ENCODE results near the gene VPS52. TPM values are rescaled to one million over a fixed set of nuclear protein-coding genes. Genes with fewer than 3 reads are reported as not detected.

VPS52 gene
- total RNA-seq, 6 donors from 2014 or later = 30.1 to 170 (median 45.8) TPM

DNA sequence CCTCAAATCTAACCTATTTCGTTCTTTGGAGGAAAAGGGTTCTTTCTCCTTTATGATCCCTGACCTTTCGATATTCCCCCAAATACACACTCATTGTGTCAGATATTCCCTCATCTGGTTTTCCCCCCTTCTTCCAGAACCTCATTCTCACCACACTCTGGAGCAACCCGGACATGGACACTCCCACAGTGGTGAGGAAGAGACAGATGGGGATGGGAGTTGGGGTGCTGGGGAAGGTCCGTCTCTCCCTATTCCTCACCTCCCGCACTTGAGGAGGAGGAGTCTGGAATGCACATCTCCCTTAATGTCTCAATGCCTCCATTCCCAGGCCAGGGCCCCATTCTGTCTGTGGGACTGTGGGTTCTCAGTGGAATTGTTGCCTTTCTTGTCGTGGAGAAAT, 69.7 kb downstream of the VPS52 start:
- no peaks in the 10 kb centered on the region for H3K9me3 ChIP-seq
- peaks cover 12 to 30% (median 21%) of the 10 kb centered on the region in 4 donors for H3K36me3 ChIP-seq
- peaks cover 51 to 74% (median 56%) of the 10 kb centered on the region in 4 donors for H3K4me1 ChIP-seq
- DNase-seq = no peak
- TF ChIP-seq EP300 (IDR thresholded peaks at IDR 0.05) = no peak
- TF ChIP-seq, protein P1, sequence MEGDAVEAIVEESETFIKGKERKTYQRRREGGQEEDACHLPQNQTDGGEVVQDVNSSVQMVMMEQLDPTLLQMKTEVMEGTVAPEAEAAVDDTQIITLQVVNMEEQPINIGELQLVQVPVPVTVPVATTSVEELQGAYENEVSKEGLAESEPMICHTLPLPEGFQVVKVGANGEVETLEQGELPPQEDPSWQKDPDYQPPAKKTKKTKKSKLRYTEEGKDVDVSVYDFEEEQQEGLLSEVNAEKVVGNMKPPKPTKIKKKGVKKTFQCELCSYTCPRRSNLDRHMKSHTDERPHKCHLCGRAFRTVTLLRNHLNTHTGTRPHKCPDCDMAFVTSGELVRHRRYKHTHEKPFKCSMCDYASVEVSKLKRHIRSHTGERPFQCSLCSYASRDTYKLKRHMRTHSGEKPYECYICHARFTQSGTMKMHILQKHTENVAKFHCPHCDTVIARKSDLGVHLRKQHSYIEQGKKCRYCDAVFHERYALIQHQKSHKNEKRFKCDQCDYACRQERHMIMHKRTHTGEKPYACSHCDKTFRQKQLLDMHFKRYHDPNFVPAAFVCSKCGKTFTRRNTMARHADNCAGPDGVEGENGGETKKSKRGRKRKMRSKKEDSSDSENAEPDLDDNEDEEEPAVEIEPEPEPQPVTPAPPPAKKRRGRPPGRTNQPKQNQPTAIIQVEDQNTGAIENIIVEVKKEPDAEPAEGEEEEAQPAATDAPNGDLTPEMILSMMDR (IDR thresholded peaks at IDR 0.05) = no peak
- TF ChIP-seq POLR2AphosphoS5 (IDR thresholded peaks at IDR 0.05) = no peak
- TF ChIP-seq POLR2A (IDR thresholded peaks at IDR 0.05) = no peak
- ATAC-seq (ENCODE audit: low FRiP score in 2 of 2) = no peak
- no peaks in the 10 kb centered on the region for H3K27me3 ChIP-seq
- H3K27ac ChIP-seq = peak overlapping the region in 2 of 4 donors; percentile 97 to 99
- WGBS, 2 donors = 82 to 91% methylated on average over 6 of the region's 6 CpGs
- peak overlapping the region in 3 of 4 donors; percentile 69 to 93 (median 85) for H3K4me3 ChIP-seq

- Histone ChIP-seq H3K36me3 (peaks cover 18 to 38% (median 29%) of the 10 kb centered on the region in 4 donors), H3K27ac (peak overlapping the region; percentile 97 to 99 (median 98)), H3K4me1 (peaks cover 49 to 70% (median 54%) of the 10 kb centered on the region in 4 donors), H3K4me3 (peak overlapping the region; percentile 69 to 93 (median 84)), H3K27me3 (no peaks in the 10 kb centered on the region), H3K9me3 (no peaks in the 10 kb centered on the region)
- WGBS, 2 donors = 0 to 7% methylated on average over 7 to 14 of the region's 14 CpGs
- DNase-seq (peak in 1 of 2 donors; percentile 84), ATAC-seq (ENCODE audit: low FRiP score in 2 of 2) (peak in 1 of 2 donors; percentile 1)
- TF ChIP-seq POLR2AphosphoS5 (IDR thresholded peaks at IDR 0.05) = no peak
- TF ChIP-seq, protein P1 (IDR thresholded peaks at IDR 0.05) = peak in 2 of 6 experiments; percentile 23 to 32
These were observed 70.5 kb downstream of the VPS52 start for GRCh38 chr6:33201147-33201545.

Small RNA genes within 50 kb of the gene (small RNA-seq; reads per million reads assigned to genes)
- 1.7 to 5.5 (median 4.2) reads per million in 4 donors for gene MIR219A1

Other genes with a start within 250 kb of the VPS52 start
- 100 to 1,000 TPM; 109 to 674 (median 399) TPM for gene HLA-DPA1, start 198.2 kb downstream of the VPS52 start, total RNA-seq
- gene HLA-DPB1, start 195.9 kb downstream of the VPS52 start, total RNA-seq = 100 to 1,000 TPM; 194 to 697 (median 373) TPM
- gene COL11A2, start 79.4 kb downstream of the VPS52 start, total RNA-seq = 1 to 10 TPM in 2 of 6 donors, under 1 TPM in 4; 0.20 to 2.1 (median 0.74) TPM
- gene RXRB, start 71.2 kb downstream of the VPS52 start, total RNA-seq = 10 to 100 TPM; 19.3 to 67.1 (median 48.4) TPM
- gene SLC39A7, start 71.0 kb downstream of the VPS52 start, total RNA-seq = 100 to 1,000 TPM in 2 of 6 donors, 10 to 100 TPM in 4; 37.7 to 104 (median 86.7) TPM
- gene HSD17B8, start 67.2 kb downstream of the VPS52 start, total RNA-seq = 10 to 100 TPM in 5 of 6 donors, 1 to 10 TPM in 1; 8.2 to 39.3 (median 28.7) TPM
- 10 to 100 TPM; 17.9 to 50.6 (median 40.4) TPM for gene RING1, start 63.4 kb downstream of the VPS52 start, total RNA-seq
- gene RPS18, start 199 bp upstream of the VPS52 start, total RNA-seq = 1,000 to 10,000 TPM in 4 of 6 donors, 100 to 1,000 TPM in 2; 535 to 2,038 (median 1,627) TPM
- gene B3GALT4, start 5.2 kb upstream of the VPS52 start, total RNA-seq = 10 to 100 TPM; 20.1 to 29.7 (median 23.2) TPM
- 10 to 100 TPM; 21.1 to 50.3 (median 41.7) TPM for gene WDR46, start 17.4 kb upstream of the VPS52 start, total RNA-seq
- gene PFDN6, start 17.7 kb upstream of the VPS52 start, total RNA-seq = 10 to 100 TPM; 13.8 to 42.9 (median 30.7) TPM
- gene RGL2, start 27.1 kb upstream of the VPS52 start, total RNA-seq = 100 to 1,000 TPM in 2 of 6 donors, 10 to 100 TPM in 4; 56.5 to 149 (median 77.9) TPM
- gene TAPBP, start 42.2 kb upstream of the VPS52 start, total RNA-seq = 100 to 1,000 TPM; 131 to 310 (median 221) TPM
- gene ZBTB22, start 45.9 kb upstream of the VPS52 start, total RNA-seq = 10 to 100 TPM; 24.2 to 32.5 (median 28.2) TPM
- gene DAXX, start 51.1 kb upstream of the VPS52 start, total RNA-seq = 10 to 100 TPM; 29.3 to 57.6 (median 43.5) TPM
- gene KIFC1, start 119.9 kb upstream of the VPS52 start, total RNA-seq = 10 to 100 TPM in 1 of 6 donors, 1 to 10 TPM in 5; 1.2 to 11.8 (median 4.4) TPM
- 100 to 1,000 TPM in 1 of 6 donors, 10 to 100 TPM in 5; 61.7 to 150 (median 65.5) TPM for gene PHF1, start 139.1 kb upstream of the VPS52 start, total RNA-seq
- gene CUTA, start 146.2 kb upstream of the VPS52 start, total RNA-seq = 100 to 1,000 TPM in 4 of 6 donors, 10 to 100 TPM in 2; 53.4 to 171 (median 112) TPM
- 10 to 100 TPM in 5 of 6 donors, 1 to 10 TPM in 1; 8.2 to 57.6 (median 19.5) TPM for gene SYNGAP1, start 148.2 kb upstream of the VPS52 start, total RNA-seq
- 1 to 10 TPM; 3.2 to 8.7 (median 6.1) TPM for gene ZBTB9, start 182.7 kb upstream of the VPS52 start, total RNA-seq